ENCODE data around the gene CFAP410.
"Not testable (repeated sequence)": the region's sequence is repeated elsewhere in the genome, so short reads cannot be mapped to it uniquely, and the experiment has no call there.

The CFAP410 gene

DNA sequence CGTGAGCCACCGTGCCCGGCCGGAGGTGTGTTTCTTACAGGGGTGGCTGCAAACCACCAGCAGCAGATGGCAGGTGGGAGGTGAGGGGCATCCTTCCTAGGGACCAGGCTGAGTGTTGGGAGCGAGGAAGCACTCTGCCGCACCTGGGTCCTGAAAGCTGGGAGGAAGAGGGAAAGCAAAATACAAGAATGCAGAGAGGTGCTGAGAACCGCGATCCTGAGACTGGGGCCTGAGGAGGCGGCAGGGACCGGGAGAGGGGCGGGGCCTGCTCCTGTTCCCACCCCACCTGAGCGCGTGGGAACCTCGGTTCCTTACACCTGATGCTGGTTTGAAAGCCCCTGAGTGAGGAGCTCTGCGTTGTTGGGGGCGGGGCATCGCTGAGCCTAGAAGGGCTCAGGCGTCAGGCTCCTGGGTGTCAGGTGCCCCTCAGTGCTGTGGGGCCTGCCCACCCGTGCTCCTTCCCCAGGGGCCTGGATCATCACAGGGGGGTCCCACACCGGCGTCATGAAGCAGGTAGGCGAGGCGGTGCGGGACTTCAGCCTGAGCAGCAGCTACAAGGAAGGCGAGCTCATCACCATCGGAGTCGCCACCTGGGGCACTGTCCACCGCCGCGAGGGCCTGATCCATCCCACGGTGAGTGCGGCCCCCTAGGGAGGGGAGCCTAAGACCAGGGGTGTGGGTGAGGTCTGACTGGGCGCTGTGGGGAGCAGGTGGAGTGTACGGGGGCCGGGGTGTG, 29.7 kb upstream of the CFAP410 start:
- DNase-seq = no peak

DNA sequence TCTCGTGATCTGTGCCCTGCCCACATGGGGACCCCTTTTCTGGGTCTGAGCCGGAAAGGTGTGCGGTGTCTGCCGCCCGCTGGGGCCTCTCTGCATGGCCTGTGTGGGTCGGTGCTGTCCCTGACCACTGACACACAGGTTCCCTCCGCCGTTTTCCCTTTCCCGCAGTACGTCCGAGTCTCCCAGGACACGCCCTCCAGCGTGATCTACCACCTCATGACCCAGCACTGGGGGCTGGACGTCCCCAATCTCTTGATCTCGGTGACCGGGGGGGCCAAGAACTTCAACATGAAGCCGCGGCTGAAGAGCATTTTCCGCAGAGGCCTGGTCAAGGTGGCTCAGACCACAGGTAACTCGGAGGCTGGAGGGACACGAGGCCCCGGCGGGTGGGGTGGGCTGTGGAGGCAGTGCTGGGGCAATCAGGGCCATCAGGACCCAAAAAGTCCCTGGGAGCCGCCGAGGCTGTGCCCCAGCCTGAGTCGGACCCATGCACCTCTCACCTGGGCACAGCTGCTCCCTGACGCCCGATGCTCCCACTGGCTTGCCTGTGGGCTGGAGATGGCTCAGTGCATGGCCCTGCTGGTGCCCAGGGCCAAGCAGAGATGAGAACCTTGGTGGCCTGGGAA, 27.5 kb upstream of the CFAP410 start:
- no peak for DNase-seq

DNA sequence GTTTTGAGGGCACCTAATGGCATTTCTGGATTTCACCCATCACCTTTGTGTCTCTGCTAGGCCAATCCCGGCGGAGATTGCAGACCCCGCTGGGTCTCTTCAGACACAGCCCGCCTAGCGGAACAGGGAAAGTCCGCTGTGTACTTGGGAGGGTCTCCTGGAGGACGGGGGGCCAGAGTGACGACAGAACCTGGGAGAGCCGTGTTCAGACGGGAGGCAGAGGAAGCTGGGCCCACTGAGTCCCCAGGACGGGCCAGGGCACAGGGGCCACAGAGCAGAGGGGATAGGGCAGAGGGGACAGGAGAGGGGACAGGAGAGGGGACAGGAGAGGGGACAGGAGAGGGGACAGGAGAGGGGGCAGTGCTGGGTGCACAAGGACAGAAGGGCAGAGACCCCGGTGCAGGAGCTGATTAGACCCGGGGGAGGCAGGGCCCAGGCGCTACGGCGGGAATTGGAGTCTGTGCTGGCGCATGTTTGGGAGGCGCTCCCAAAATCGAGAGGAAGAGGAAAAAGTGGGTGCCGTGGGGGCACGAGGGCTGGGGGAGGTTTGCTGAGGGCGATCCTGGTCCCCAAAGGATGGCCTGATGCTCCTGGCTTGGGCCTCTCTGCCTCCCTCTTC, 26.9 kb upstream of the CFAP410 start:
- no peak for DNase-seq

DNA sequence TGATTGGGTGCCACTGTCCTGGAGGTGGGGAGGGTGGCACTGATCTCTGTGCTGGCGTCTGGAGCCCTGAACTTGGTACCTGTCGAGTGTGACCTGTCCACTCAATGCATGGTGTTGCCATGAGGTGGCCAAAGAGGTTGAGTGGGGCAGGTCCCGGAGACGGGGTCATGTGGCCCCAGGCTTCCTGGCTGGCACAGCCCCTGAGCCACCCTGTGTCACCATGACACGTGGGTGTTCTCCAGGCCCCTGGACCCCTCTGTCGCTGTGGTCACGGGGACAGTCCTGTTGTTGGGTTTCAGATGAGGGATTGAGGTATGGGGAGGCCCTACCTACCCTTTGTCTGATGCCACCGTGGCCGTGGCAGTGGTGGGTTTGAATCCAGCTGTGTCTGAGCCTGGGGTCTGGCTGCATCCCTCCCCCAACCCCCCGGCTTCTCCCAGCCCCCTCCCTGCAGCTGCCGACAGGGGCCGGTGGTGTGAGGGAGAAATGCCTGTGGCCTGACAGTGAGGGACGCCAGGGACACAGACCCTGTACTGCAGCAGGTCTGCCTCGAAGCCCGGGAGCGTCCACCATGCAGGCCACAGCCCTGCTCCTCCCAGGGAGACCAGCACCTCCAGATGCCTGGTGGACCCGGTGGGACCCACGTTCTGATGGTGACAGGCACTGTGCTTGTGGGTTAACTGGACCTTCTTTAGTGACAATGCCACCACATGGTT, 26.2 kb upstream of the CFAP410 start:
- no peak for DNase-seq

DNA sequence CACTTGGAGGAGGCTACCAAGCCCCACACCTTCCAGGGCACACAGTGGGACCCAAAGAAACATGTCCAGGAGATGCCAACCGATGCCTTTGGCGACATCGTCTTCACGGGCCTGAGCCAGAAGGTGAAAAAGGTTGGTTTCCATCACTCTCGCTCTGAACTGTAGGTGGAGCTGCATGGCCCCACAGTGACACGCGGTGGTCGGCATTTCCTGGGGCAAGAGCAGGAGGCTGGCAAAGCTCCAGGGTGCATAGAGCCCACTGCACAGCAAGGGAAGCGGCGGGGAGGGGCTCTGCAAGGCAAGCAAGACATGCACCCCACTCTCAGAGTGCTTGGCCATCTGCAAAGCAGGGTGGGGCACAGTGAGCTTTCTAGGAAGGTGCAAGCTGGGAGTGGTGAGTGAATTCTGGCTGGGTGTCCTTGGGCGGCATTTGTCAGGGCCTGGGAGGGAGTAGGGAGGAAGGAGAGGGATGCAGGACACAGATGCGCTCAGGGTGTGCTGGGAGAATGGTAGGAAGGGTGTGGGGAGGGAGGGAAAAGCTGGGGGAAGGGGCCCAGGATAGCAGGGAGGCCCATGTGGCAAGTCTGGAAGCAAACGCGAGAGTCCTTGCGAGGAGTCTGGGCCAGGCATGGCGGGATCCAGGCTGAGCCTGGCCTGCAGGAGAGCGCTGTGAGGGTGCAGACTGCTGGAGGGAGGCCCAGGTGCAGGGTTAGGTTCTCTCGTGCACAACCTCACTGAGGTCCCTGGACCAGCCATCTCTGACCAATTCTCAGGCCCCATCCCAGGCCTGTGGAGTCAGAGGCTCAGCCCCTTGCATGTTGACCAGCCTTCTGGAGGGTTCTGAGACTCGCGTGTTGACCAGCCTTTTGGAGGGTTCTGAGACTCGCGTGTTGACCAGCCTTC, 25.2 kb upstream of the CFAP410 start:
- DNase-seq = no peak

DNA sequence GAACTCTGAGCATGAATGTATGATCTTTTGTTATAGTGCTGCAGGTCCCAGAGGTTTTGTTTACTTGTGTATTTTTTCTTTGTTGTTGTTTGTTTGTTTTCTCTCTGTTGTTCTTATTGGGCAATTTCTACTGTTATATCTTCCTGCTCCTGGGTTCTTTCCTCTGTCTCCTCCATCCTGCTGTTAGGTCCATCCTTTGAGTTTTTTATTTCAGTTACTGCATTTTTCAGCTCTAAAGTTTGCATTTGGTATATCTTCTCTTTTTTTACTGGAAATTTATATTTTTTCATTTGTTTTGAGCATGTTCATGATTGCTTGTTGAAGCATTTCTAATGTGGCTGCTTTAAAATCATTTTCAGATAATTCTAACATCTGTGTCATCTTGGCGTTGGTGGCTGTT, 24.1 kb upstream of the CFAP410 start:
- no peak for DNase-seq

DNA sequence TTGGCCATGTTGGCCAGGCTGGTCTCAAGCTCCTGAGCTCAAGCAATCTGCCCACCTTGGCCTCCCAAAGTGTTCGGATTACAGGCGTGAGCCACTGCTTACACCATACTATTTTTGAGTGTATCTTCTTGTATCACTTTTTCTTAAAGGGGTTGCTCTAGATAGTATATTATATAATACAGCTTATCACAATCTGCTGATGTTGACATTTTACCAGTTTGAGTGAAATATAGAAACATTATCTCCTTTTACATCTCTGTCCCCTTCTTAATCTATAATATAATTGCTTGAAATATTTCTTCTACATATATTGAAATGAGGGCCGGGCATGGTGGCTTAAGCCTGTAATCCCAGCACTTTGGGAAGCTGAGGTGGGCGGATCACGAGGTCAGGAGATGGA, 22.7 kb upstream of the CFAP410 start:
- DNase-seq = not testable (repeated sequence)

DNA sequence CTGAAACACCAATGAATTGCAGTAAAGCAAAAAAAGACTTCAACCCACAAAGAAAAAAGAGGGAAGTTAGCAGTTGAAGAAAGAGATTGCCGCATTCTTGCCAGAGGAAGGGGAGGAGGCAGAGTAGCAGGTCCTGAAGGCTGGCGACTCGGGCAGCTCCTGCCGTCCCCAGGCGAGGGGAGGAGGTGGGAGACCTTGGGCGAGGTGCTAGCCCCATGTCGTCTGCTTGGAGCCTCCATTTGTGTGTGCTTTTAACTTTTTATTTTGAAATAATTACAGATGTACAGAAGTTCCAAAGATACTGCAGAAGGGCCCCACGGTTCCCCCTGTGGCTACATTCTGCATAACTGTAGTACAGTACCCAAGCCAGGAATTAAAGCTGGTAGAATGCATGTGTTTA, 21.0 kb upstream of the CFAP410 start:
- no peak for DNase-seq

DNA sequence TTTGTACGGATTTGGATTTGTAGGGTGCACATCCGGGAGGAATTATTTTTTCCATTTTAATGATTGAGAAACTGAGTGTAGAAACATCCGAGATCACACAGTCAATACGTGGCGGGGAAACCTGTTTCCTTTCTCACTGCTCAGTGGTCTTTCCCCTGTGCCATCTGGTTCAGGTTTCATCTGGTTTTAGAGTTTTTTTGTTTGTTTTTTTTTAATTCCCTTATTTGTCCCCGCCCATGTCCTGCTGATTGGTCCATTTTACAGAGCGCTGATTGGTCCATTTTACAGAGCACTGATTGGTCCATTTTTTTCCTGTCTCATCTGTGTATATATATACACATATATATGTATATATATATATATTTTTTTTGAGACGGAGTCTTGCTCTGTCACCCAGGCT, 20.2 kb upstream of the CFAP410 start:
- no peak for DNase-seq

DNA sequence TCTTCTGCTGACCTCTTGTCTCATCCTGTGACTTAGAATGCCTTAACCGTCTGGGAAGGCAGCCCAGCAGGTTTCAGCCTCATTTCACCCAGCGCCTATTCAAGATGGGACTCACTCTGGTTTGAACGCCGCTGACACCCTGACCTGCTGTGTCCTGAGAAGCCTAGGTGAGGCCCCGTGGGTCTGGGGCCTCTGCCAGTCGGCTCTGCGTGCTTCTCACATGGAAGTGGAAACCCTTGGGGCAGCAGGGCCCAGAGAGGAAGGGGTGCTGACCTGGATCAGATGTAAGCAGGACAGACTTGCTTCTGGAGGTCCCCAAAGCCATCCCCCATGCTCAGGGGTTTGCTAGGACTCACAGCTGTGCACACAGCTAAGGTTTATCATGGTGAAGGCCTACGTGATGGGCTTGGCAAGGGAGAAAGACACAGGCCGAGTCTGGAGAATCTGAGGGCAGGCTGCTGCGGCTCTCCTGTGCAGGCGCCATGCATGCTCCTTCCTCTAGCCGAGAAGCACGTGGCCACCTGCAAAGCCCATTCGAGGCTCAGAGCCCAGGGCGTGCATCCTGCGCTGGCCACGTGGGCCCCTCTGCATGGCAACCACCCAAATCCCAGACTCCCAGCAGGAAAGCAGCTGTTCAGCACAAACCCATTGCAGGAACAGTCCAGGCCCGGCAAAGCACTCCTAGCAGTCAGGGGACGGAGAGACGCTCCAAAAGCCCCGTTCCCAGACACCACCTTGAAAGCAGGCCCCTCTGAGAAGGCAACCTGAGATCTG, 18.1 kb upstream of the CFAP410 start:
- no peak for DNase-seq

DNA sequence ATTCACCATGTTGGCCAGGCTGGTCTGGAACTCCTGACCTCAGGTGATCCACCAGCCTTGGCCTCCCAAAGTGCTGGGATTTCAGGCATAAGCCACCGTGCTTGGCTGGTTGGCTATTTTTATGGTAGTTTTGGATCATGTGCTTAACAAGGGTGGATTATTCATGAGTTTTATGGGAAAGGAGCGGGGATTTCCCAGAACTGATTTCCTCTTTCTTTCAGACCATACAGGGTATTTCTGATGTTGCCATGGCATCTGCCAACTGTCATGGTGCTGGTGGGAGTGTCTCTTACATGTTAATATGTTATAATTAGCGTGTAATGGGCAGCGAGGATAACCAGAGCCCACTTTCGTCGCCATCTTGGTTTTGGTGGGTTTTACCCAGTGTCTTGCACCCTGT, 17.4 kb upstream of the CFAP410 start:
- no peak for DNase-seq

DNA sequence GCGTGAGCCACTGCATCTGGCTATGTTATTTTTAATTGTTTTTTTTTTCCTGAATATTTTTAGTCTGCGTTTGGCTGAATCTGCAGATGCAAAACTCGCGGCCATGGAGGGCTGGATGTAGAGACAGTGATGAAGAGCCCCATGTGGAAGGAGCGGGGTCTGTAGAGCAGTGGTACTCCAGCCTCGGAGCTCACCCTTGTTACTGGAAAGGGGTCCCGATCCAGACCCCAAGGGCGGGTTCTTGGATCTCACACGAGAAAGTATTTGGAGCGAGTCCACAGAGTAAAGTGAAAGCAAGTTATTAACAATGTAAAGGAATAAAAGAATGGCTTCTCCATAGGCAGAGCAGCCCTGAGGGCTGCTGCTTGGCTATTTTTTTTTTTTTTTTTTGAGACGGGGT, 17.0 kb upstream of the CFAP410 start:
- no peak for DNase-seq

DNA sequence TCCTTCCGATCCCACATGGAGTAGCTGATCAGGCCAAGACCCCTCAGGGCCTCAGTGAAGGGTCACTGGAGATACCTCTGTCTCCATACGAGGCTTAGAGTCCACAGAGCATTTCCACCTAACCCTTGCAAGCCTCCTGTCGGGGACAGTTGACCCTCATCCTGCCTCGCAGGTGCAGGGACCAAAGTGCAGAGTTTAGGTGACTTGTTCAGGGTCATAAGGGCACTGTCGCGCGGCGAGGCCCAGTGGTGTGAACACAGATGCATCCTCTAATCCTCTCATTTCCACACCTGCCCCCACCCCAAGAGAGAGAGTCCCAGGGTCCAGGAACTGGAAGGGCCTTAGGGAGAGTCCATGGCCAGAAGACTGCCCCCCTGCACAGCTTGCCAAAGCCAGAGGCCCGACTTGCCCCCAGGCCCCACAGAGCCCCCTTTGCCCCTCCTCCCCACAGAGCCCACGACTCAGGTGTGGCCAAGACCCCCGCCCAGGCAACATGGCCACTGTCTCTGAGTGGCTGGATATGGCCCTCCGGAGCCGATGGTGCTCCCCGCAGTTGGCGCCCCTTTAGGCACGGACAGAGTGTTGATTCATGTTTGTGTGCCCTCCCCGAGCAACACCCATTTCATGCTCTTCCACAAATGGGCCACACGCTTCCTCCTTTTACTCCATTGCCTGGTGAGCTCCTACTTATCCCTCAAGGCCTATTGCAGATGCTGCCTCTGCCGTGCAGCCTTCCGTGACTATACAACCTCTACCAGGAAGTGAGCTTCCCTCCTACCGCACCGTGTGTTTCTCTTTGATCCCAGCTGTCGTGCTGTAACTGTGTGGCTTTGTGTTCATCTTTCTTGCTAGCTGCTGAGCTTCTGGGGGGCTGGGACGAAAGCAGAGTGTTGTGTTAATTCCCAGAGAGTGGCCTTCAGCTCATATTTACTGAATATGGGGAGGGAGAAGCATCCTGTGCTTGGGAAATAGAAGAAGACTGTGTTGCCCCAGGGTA, 15.9 kb upstream of the CFAP410 start:
- DNase-seq = peak in 1 of 5 donors; percentile 58

DNA sequence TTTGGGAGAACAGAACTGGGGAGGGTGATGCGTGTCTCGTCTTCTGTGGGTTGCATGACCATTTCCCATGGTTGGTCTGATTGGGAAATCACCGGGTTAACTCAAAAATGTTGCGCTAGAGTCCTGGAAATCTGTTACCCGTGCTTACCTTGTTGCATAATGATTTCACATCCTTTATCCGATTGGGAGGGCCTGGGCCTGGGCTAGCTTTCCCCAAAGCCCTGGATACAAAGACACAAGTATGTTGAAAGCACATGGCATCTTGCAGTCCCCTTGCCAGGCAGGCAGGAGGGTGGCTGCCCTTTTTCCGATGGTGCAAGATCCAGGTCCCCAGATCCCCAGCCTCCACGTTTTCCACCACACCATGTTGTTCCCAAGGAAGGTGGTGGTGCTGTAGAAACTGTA, 14.8 kb upstream of the CFAP410 start:
- DNase-seq = no peak

DNA sequence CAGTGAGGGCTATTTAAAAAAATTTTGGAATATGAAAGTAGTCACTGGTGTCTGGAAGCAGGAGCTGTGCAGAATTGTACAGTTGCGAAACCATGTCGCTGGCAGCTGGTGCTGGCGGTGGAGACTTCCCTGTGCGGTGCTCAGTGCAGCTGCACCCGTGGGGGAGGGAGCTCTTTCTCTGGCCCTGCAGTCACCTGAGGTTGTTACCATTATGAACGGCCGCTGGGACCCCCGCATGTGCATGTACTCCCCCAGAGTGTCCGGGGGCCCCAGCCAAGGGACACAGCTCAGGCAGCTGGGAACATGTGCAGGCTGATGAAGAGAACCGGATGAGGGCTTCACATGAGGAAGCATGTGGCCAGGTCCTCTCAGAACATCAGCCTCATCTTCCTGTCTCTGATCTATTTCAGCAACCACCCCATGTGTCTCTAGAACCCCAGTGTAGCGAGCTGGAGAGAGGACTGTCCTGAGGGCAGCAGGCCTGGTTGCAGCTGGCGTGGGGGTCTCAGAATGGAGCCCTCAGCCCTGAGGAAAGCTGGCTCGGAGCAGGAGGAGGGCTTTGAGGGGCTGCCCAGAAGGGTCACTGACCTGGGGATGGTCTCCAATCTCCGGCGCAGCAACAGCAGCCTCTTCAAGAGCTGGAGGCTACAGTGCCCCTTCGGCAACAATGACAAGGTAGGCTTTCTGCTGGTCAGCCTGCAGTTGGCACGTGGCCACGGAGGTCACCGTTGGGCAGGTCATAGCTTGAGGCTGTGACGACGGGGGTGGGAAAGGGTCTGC, 14.2 kb upstream of the CFAP410 start, which contains the start of gene TRPM2:
Gene TRPM2, plus strand, starts transcription at position 431 of the 780 bp plus-strand sequence. Its CDS starts 80 bp downstream, at position 511.
- peak in 1 of 5 donors; percentile 73 for DNase-seq

DNA sequence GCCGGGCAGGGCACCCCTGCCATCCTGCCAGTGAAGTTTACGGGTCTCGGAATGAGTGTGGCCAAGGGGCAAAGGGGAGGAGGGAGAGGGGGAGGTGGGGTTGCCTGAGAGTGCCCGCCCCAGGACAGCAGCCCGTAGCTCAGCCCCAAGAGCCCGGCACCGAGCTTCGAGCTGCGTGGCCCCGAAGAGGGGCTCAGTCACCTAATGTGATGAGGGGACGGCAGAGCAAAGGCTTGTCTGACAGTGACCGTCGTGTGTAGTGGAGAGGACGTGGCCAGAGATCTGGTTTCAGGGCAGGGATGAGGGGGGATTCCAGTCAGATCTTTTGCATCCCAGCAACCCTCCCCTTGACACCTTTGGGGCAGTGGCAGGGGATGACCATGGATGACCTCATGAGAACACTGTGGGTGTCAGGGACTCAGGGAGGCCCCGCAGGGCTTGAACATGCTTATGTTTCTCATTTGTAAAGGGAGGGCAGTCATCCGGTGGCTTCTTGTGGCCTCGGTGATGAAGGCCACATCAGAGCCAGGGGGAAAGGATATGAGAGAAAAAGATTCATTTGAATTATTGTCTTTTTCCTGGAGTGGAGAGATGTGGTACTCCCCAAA, 13.2 kb upstream of the CFAP410 start:
- no peak for DNase-seq

DNA sequence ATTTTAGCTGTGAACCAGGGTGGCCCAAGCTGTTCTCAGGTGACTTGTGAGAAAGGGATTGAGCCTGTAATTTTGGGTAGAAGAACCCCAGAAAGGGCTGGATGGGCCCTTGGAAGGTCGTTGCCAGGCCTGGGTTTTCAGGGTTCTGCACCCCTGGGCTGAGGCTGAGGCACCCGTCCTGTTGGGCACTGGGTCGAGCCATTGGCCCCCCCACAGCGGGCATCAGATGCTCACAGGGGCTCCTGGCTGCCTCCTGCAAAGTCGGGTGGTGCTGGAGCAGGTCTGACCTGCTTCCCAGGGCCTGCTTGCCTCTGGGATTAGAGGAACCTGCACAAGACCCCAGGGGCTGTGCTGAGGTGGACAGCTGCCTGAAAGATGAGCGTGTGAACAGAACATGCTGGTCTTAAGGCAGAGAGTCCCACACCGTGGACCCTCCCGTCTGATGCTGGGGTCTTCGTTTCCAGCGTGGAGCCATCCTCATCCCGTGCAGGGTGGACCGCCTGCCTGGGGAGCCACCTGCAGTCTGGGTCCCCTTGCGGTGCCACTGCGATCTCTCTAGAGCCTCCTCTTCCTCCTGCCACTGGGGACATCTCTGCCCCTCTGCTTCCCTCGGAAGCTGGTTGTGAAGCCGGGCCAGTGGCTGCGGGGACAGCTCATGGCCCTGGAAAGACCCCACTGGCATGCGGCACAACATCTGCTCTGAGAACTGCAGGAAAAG, 12.5 kb upstream of the CFAP410 start:
- no peak for DNase-seq

DNA sequence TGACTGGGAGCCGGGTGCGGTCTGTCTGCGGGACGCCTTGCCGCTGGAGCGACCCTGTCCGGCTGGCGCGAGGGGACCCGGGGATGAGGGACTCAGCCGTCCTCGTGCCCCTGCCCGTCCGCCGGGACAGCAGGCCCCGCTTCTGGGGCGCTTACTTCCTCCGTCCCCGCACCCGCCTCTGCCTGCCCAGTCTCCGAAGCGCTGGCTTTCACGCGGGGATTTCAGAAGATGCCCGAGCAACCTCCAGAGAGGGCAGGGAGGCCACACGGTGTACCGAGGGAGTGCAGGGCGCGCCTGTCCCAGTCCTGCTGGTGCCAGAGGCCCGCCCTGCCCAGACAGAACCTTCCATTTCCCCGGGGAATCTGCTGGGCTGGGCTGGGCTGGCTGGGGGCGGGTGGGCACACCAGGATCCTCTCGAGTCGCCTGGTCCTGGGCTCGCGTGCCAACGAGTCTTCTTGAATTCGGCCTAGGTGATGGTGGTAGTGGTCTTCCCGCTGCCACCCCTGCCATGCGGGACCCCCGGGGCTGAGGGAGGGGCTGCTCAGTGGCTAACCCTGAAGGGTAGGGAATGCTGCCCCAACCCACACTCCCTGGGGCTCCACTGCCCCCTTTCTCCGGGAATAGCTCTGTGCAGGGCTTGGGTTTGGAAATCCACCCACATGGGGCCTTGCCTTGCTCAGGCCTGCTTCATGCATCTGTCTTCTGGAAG, 11.7 kb upstream of the CFAP410 start:
- no peak for DNase-seq

All from T-helper 1 cell (primary cell).